H9 (cell line): Measurements from ENCODE around the gene DYNLRB2. TPM values are rescaled to one million over a fixed set of nuclear protein-coding genes. Genes with fewer than 3 reads are reported as not detected.

ENCODE experiments used
- DNase-seq: peaks from one replicate; pipeline ENCODE4 v3.0.0-alpha.2; 2017
- H2AFZ ChIP-seq: one replicate; pipeline ENCODE4 v1.6.1; 2013; ENCODE audit warnings: mild to moderate bottlenecking, low read length, control low read depth, moderate library complexity
- H2AK5ac ChIP-seq: 2 replicates; pipeline ENCODE4 v1.6.1; 2013; ENCODE audit warnings: low read length, control low read depth, mixed read lengths; ENCODE audit not compliant: insufficient read length
- H2BK120ac ChIP-seq: one replicate; pipeline ENCODE4 v1.6.1; 2013; ENCODE audit warnings: low read depth, mild to moderate bottlenecking, low read length, control low read depth, inconsistent platforms; ENCODE audit not compliant: poor library complexity, severe bottlenecking
- H2BK12ac ChIP-seq: 2 replicates; pipeline ENCODE4 v1.6.1; 2013; ENCODE audit warnings: low read length, control low read depth, mixed read lengths, low read depth; ENCODE audit not compliant: insufficient read length
- H2BK15ac ChIP-seq: 2 replicates; pipeline ENCODE4 v1.6.1; 2013; ENCODE audit warnings: low read depth, low read length, control low read depth
- H2BK20ac ChIP-seq: one replicate; pipeline ENCODE4 v1.6.1; 2013; ENCODE audit warnings: low read depth, mild to moderate bottlenecking, low read length, control low read depth, inconsistent platforms; ENCODE audit not compliant: poor library complexity, severe bottlenecking
- H2BK5ac ChIP-seq: 2 replicates; pipeline ENCODE4 v1.6.1; 2013; ENCODE audit warnings: low read length, control low read depth, mixed read lengths; ENCODE audit not compliant: insufficient read length
- H3K14ac ChIP-seq: 2 replicates; pipeline ENCODE4 v1.6.1; 2013; ENCODE audit warnings: low read length, control low read depth; ENCODE audit not compliant: insufficient read depth
- H3K18ac ChIP-seq: 2 replicates; pipeline ENCODE4 v1.6.1; 2013; ENCODE audit warnings: low read depth, mild to moderate bottlenecking, mixed read lengths, low read length, control low read depth; ENCODE audit not compliant: insufficient read length
- H3K23ac ChIP-seq: 2 replicates; pipeline ENCODE4 v1.6.1; 2013; ENCODE audit warnings: low read length, control low read depth, mixed read lengths, low read depth; ENCODE audit not compliant: insufficient read length
- H3K23me2 ChIP-seq: 2 replicates; pipeline ENCODE4 v1.6.1; 2013; ENCODE audit warnings: low read depth, mild to moderate bottlenecking, mixed read lengths, low read length, control low read depth; ENCODE audit not compliant: insufficient read length, poor library complexity, severe bottlenecking
- H3K27ac ChIP-seq: 2 replicates; pipeline ENCODE4 v1.5.1; 2013; ENCODE audit warnings: low read length, control low read depth, mixed read lengths, low read depth; ENCODE audit not compliant: insufficient read length
- H3K27me3 ChIP-seq: 2 replicates; pipeline ENCODE4 v1.6.1; 2013; ENCODE audit warnings: low read length, control low read depth, inconsistent platforms; ENCODE audit not compliant: insufficient read depth
- H3K4ac ChIP-seq: 2 replicates; pipeline ENCODE4 v1.6.1; 2013; ENCODE audit warnings: low read depth, mild to moderate bottlenecking, control low read depth, inconsistent platforms, low read length, moderate library complexity
- H3K4me1 ChIP-seq: 2 replicates; pipeline ENCODE4 v1.6.1; 2013; ENCODE audit warnings: low read length, control low read depth, inconsistent platforms; ENCODE audit not compliant: insufficient read depth
- H3K4me2 ChIP-seq: 2 replicates; pipeline ENCODE4 v1.6.1; 2013; ENCODE audit warnings: low read length, control low read depth, mixed read lengths; ENCODE audit not compliant: insufficient read length, insufficient read depth
- H3K56ac ChIP-seq: 2 replicates; pipeline ENCODE4 v1.6.1; 2013; ENCODE audit warnings: low read depth, mild to moderate bottlenecking, mixed read lengths, low read length, control low read depth; ENCODE audit not compliant: insufficient read length
- H3K79me1 ChIP-seq: 2 replicates; pipeline ENCODE4 v1.6.1; 2013; ENCODE audit warnings: low read depth, mild to moderate bottlenecking, moderate library complexity, low read length, control low read depth, inconsistent platforms; ENCODE audit not compliant: insufficient read depth, poor library complexity, severe bottlenecking
- H3K79me2 ChIP-seq: 2 replicates; pipeline ENCODE4 v1.6.1; 2013; ENCODE audit warnings: low read length, control low read depth, inconsistent platforms; ENCODE audit not compliant: insufficient read depth
- H3K9ac ChIP-seq: 2 replicates; pipeline ENCODE4 v1.6.1; 2013; ENCODE audit warnings: low read length, control low read depth, mixed read lengths; ENCODE audit not compliant: insufficient read length; ENCODE audit errors: extremely low read depth
- H3K9me3 ChIP-seq: one replicate; pipeline ENCODE4 v1.6.1; 2013; ENCODE audit warnings: low read depth, low read length, inconsistent platforms; ENCODE audit not compliant: control insufficient read depth
- H3T11ph ChIP-seq: one replicate; pipeline ENCODE4 v1.6.1; 2013; ENCODE audit warnings: mild to moderate bottlenecking, low read length, control low read depth, inconsistent platforms
- H4K20me1 ChIP-seq: one replicate; pipeline ENCODE4 v1.6.1; 2013; ENCODE audit not compliant: control insufficient read depth, insufficient read length, insufficient read depth
- H4K5ac ChIP-seq: 2 replicates; pipeline ENCODE4 v1.6.1; 2013; ENCODE audit warnings: low read depth, mild to moderate bottlenecking, mixed read lengths, low read length, control low read depth; ENCODE audit not compliant: insufficient read length
- H4K8ac ChIP-seq: replicated peaks from 2 replicates; pipeline ENCODE4 v1.6.1; 2013; ENCODE audit warnings: low read length, control low read depth, mixed read lengths, low read depth; ENCODE audit not compliant: insufficient read length
- H4K91ac ChIP-seq: 2 replicates; pipeline ENCODE4 v1.6.1; 2013; ENCODE audit warnings: low read depth, mild to moderate bottlenecking, moderate library complexity, mixed read lengths, low read length, control low read depth; ENCODE audit not compliant: insufficient read length
- H3K27ac Mint-ChIP-seq, 3 experiments: 2 replicates in 2 of 3; 3 replicates in 1 of 3; pipeline ENCODE4 v1.8.0; 2020 to 2021; ENCODE audit warnings: mixed read lengths in 3 of 3, mild to moderate bottlenecking in 1 of 3, moderate library complexity in 1 of 3
- H3K27me3 Mint-ChIP-seq: 2 replicates; pipeline ENCODE4 v1.8.0; 2021; ENCODE audit warnings: low read depth, mild to moderate bottlenecking, moderate library complexity, mixed read lengths
- H3K36me3 Mint-ChIP-seq, 3 experiments: 2 replicates in 2 of 3; 3 replicates in 1 of 3; pipeline ENCODE4 v1.8.0; 2020 to 2021; ENCODE audit warnings: low read depth in 3 of 3, mixed read lengths in 3 of 3; ENCODE audit not compliant: insufficient read depth in 1 of 3
- H3K4me1 Mint-ChIP-seq, 2 experiments: 2 replicates each; pipeline ENCODE4 v1.8.0; 2020; ENCODE audit warnings: mixed read lengths in 2 of 2
- H3K4me3 Mint-ChIP-seq, 2 experiments: 2 replicates in 1 of 2; 3 replicates in 1 of 2; pipeline ENCODE4 v1.8.0; 2020 to 2021; ENCODE audit warnings: mild to moderate bottlenecking in 2 of 2, mixed read lengths in 2 of 2, moderate library complexity in 1 of 2
- H3K9me3 Mint-ChIP-seq, 2 experiments: 2 replicates in 1 of 2; 3 replicates in 1 of 2; pipeline ENCODE4 v1.8.0; 2020; ENCODE audit warnings: mild to moderate bottlenecking in 2 of 2, mixed read lengths in 2 of 2, moderate library complexity in 1 of 2
- CTCF ChIP-seq: fragments of 200-600 bp; sonication (generic); conservative IDR thresholded peaks from 3 replicates; pipeline ENCODE4 v1.8.0; 2021; ENCODE audit warnings: antibody characterized with exemption, mild to moderate bottlenecking
- WGBS: extraction: QIAGEN DNeasy Blood & Tissue Kit; methylation state at CpG from one replicate; pipeline ENCODE4 v1.1.7; 2013; ENCODE audit warnings: missing lambda C conversion rate, low lambda C conversion rate, mixed read lengths; ENCODE audit not compliant: insufficient read length; ENCODE audit errors: extremely low coverage; 5-methylcytosine and 5-hydroxymethylcytosine counted together
- total RNA-seq: library from RNA; stranded (reverse); gene quantifications from 2 replicates; pipeline ENCODE4 v1.2.1, GENCODE V29; 2021

Gene DYNLRB2
- total RNA-seq, 1 experiment from 2014 or later, result not detected

DNA sequence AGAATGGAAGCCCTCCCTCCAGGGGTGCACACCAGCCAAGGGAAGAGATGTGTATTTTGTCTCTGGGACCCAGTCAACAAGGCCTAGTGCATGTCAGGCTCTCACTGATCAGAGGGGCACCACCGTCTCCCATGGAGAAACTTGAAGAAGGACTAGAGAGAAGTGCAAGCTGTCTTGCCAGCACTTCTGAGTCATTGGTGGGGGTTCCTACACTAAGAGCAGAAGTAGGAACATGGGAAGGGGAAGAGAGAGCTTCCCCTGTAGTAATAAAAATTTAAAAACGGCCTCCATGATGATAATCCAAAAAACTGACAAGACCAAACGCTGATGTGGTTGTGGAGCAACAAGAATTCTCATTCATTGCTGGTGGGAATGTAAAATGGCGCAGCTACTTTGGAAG is 46.3 kb downstream of the DYNLRB2 start:
- H3K27ac ChIP-seq, result no peak overlapping the region
- H2BK15ac ChIP-seq, result no peak overlapping the region
- H3K23ac ChIP-seq, result no peak overlapping the region
- WGBS, result no CpG with 5 or more reads among the region's 4 CpGs
- H2BK20ac ChIP-seq, result no peak overlapping the region
- Mint-ChIP-seq H3K4me3 (no peak overlapping the region), H3K9me3 (peaks cover 2 to 48% of the 10 kb centered on the region in 2 experiments; a peak in 3 of 5 replicates), H3K27me3 (peaks cover 8% of the 10 kb centered on the region; the same call in 1 of the 2 replicates), H3K4me1 (no peaks in the 10 kb centered on the region), H3K36me3 (no peaks in the 10 kb centered on the region; a peak in 1 of 7 replicates), H3K27ac (no peak overlapping the region)
- no peak for TF ChIP-seq CTCF
- no peak overlapping the region for H3T11ph ChIP-seq
- no peak overlapping the region for H4K8ac ChIP-seq
- no peaks in the 10 kb centered on the region for H3K79me2 ChIP-seq
- H3K79me1 ChIP-seq, result no peaks in the 10 kb centered on the region
- no peaks in the 10 kb centered on the region for H4K20me1 ChIP-seq
- DNase-seq, result no peak
- H2AK5ac ChIP-seq, result no peak overlapping the region
- no peak overlapping the region for H2BK5ac ChIP-seq
- no peaks in the 10 kb centered on the region for H3K23me2 ChIP-seq
- no peaks in the 10 kb centered on the region for H3K4me1 ChIP-seq
- H2BK120ac ChIP-seq, result no peak overlapping the region
- no peak overlapping the region for H3K56ac ChIP-seq
- H3K9ac ChIP-seq, result no peak overlapping the region
- H3K27me3 ChIP-seq, result no peaks in the 10 kb centered on the region
- H3K4me2 ChIP-seq, result no peak overlapping the region
- H2BK12ac ChIP-seq, result no peak overlapping the region
- no peak overlapping the region for H2AFZ ChIP-seq
- no peaks in the 10 kb centered on the region for H3K9me3 ChIP-seq
- no peak overlapping the region for H4K5ac ChIP-seq
- no peak overlapping the region for H3K18ac ChIP-seq
- H3K14ac ChIP-seq, result no peak overlapping the region
- H3K4ac ChIP-seq, result no peak overlapping the region
- H4K91ac ChIP-seq, result no peak overlapping the region
